MM.1S (cell line): ENCODE results near the gene CCR6.

Source experiments
- CTCF ChIP-seq: fragments of 300-600 bp; sonication (generic); IDR thresholded peaks from 2 replicates; pipeline ENCODE4 v1.5.1; 2016; ENCODE audit warnings: antibody characterized with exemption, low read length, mixed read lengths
- EZH2 ChIP-seq: fragments of 300-600 bp; sonication (generic); optimal IDR thresholded peaks from 2 replicates; pipeline ENCODE3; 2017; ENCODE audit warnings: low read depth, mild to moderate bottlenecking, antibody characterized with exemption, low read length, mixed read lengths
- EZH2phosphoT487 ChIP-seq: fragments of 300-600 bp; sonication (generic); IDR thresholded peaks from 2 replicates; pipeline ENCODE4 v1.6.1; 2018; ENCODE audit warnings: antibody characterized with exemption, low read length

- TF ChIP-seq EZH2phosphoT487 (no peak), CTCF (no peak), EZH2 (no peak)
Measured at GRCh38 chr6:167146977-167147376, 24.1 kb downstream of the CCR6 start.
